Endothelial cell of umbilical vein (primary cell): ENCODE data around the gene DAB2IP. TPM values are rescaled to one million over a fixed set of nuclear protein-coding genes. Genes with fewer than 3 reads are reported as not detected.

Source experiments
- BruUV-seq: library from RNA; stranded (reverse); fragments of 400-500 nt; replicated peaks from 2 replicates; lab custom pipeline; 2021; lab: Mats Ljungman, UMichigan
- CTCF ChIA-PET: fragments of 300-600, 350-600 bp; sonication (Branson Sonifier 250); formaldehyde crosslinking; loops from one replicate; lab custom pipeline; 2021; ENCODE audit warnings: antibody characterized with exemption, inconsistent platforms; lab: Charles Lee
- POLR2A ChIA-PET: fragments of 300-600, 350-600 bp; sonication (Branson Sonifier 250); formaldehyde crosslinking; loops from one replicate; lab custom pipeline; 2021; ENCODE audit warnings: antibody characterized with exemption, inconsistent platforms; lab: Charles Lee
- DNase-seq: peaks from one replicate; pipeline ENCODE4 v3.0.0-alpha.2; 2011; ENCODE audit warnings: low read depth, low spot score
- FAIRE-seq: peaks from 2 replicates; lab custom pipeline; 2011; peaks lifted over from hg19 to GRCh38; lab: Jason Lieb, UNC
- H2AFZ ChIP-seq: 2 replicates; pipeline ENCODE4 v1.6.0; 2012; ENCODE audit warnings: low read depth, low read length, control low read depth, inconsistent platforms
- H3K27ac ChIP-seq: 2 replicates; pipeline ENCODE4 v1.5.1; 2011; ENCODE audit warnings: low read depth, mild to moderate bottlenecking, control low read depth, low read length, moderate library complexity; ENCODE audit not compliant: insufficient read depth
- H3K27me3 ChIP-seq, 2 experiments: 2 replicates each; pipeline versions ENCODE4 v1.6.0 to v1.6.1; 2011; ENCODE audit warnings: low read length in 2 of 2, mixed read lengths in 1 of 2; ENCODE audit not compliant: control insufficient read depth in 2 of 2, insufficient read depth in 2 of 2
- H3K36me3 ChIP-seq, 2 experiments: 2 replicates in 1 of 2; 3 replicates in 1 of 2; pipeline ENCODE4 v1.5.1; 2011; ENCODE audit warnings: low read length in 2 of 2, mild to moderate bottlenecking in 1 of 2, moderate library complexity in 1 of 2; ENCODE audit not compliant: control insufficient read depth in 2 of 2, insufficient read depth in 2 of 2; ENCODE audit errors: extremely low read depth in 1 of 2
- H3K4me1 ChIP-seq: 3 replicates; pipeline ENCODE4 v1.5.1; 2011; ENCODE audit warnings: mild to moderate bottlenecking, low read length; ENCODE audit not compliant: control insufficient read depth, insufficient read depth; ENCODE audit errors: extremely low read depth
- H3K4me2 ChIP-seq: 2 replicates; pipeline ENCODE4 v1.6.1; 2011; ENCODE audit warnings: low read length, control low read depth, mixed read lengths; ENCODE audit not compliant: insufficient read depth
- H3K4me3 ChIP-seq, 3 experiments: fragments of 200-600 bp in 1 of 3; sonication (generic), shearing (Covaris generic) in 1 of 3; replicated peaks in 1 of 3; 2 replicates each; pipeline ENCODE4 v1.5.1; 2011 to 2016; ENCODE audit warnings: control low read depth in 3 of 3, low read length in 3 of 3, mild to moderate bottlenecking in 2 of 3, inconsistent platforms in 1 of 3, low read depth in 1 of 3, moderate library complexity in 1 of 3; ENCODE audit not compliant: insufficient read depth in 1 of 3
- H3K79me2 ChIP-seq: 2 replicates; pipeline ENCODE4 v1.6.0; 2012; ENCODE audit warnings: low read length, inconsistent platforms; ENCODE audit not compliant: control insufficient read depth, insufficient read depth
- H3K9ac ChIP-seq: replicated peaks from 2 replicates; pipeline ENCODE3; 2011; ENCODE audit warnings: low read length, control low read depth; ENCODE audit not compliant: insufficient read depth; ENCODE audit errors: extremely low read depth
- H3K9me1 ChIP-seq: replicated peaks from 3 replicates; pipeline ENCODE4 v1.6.0; 2011; ENCODE audit warnings: mild to moderate bottlenecking, low read length; ENCODE audit not compliant: control insufficient read depth, insufficient read depth; ENCODE audit errors: extremely low read depth
- H3K9me3 ChIP-seq: replicated peaks from 2 replicates; pipeline ENCODE4 v1.5.1; 2012; ENCODE audit warnings: low read length, inconsistent platforms; ENCODE audit not compliant: control insufficient read depth, insufficient read depth
- H4K20me1 ChIP-seq: replicated peaks from 2 replicates; pipeline ENCODE3; 2011; ENCODE audit warnings: mild to moderate bottlenecking, low read length; ENCODE audit not compliant: control insufficient read depth, insufficient read depth; ENCODE audit errors: extremely low read depth
- EZH2 ChIP-seq: IDR thresholded peaks from 2 replicates; pipeline ENCODE4 v1.6.1; 2012; ENCODE audit warnings: borderline replicate concordance, low read depth, mild to moderate bottlenecking, moderate library complexity, low read length, inconsistent platforms; ENCODE audit not compliant: severe bottlenecking
- FOS ChIP-seq: IDR thresholded peaks from 2 replicates; pipeline ENCODE4 v1.6.1; 2011; ENCODE audit warnings: mild to moderate bottlenecking, low read length, moderate library complexity, borderline replicate concordance; ENCODE audit not compliant: insufficient read depth
- GATA2 ChIP-seq: IDR thresholded peaks from 2 replicates; pipeline ENCODE4 v1.7.0; 2011; ENCODE audit warnings: low read depth, mild to moderate bottlenecking, moderate library complexity, mixed read lengths, low read length; ENCODE audit not compliant: insufficient read length, insufficient read depth
- JUN ChIP-seq: IDR thresholded peaks from 2 replicates; pipeline ENCODE4 v1.6.1; 2011; ENCODE audit warnings: borderline replicate concordance, low read depth; ENCODE audit not compliant: insufficient read length, insufficient read depth
- MYC ChIP-seq: IDR thresholded peaks from one replicate; pipeline ENCODE4 v1.6.1; 2011; ENCODE audit warnings: mild to moderate bottlenecking, low read depth, low read length
- POLR2A ChIP-seq: IDR thresholded peaks from 2 replicates; pipeline ENCODE4 v1.6.1; 2012; ENCODE audit warnings: low read depth, mild to moderate bottlenecking, control low read depth, low read length
- POLR2AphosphoS5 ChIP-seq: IDR thresholded peaks from 2 replicates; pipeline ENCODE4 v1.6.1; 2012; ENCODE audit warnings: low read depth, mild to moderate bottlenecking, control low read depth, low read length, moderate library complexity; ENCODE audit not compliant: insufficient read depth
- dilution Hi-C: fragments of 300-500 bp; cut with MboI; formaldehyde crosslinking; loops from one replicate; pipeline ENCODE4 v1.15.0; 2019; ENCODE audit warnings: low sequenced_read_pairs; ENCODE audit not compliant: extremely low pct_ligation_motif_present
- intact Hi-C: fragments of 100-400 bp; cut with micrococcal nuclease; formaldehyde crosslinking; loops from one replicate; pipeline ENCODE4 v1.10.0; 2022
- polyA plus RNA-seq, 4 experiments: library from polyadenylated mRNA; depleted of rRNA in 3 of 4; stranded (reverse) in 3 of 4; unstranded in 1 of 4; fragments of >200 nt; gene quantifications; 2 replicates each; pipeline versions ENCODE4 v1.2.1 to v1.2.3, GENCODE V29; 2011 to 2012; ENCODE audit warnings: missing spikeins in 1 of 4
- total RNA-seq: library from RNA; stranded (reverse); gene quantifications from 2 replicates; pipeline ENCODE4 v1.2.3, GENCODE V29; 2021
- TF ChIP-seq, protein P1 (sequence below): IDR thresholded peaks from 2 replicates; pipeline ENCODE4 v1.6.1; 2011; ENCODE audit not compliant: insufficient read depth, insufficient read length
- TF ChIP-seq, protein P2 (sequence below), 2 donors: IDR thresholded peaks; 1 replicate in 1 of 2; 2 replicates in 1 of 2; pipeline ENCODE4 v1.5.1; 2011; ENCODE audit warnings: low read length in 2 of 2, mild to moderate bottlenecking in 2 of 2, moderate library complexity in 2 of 2, control low read depth in 1 of 2, inconsistent platforms in 1 of 2, low read depth in 1 of 2; ENCODE audit not compliant: insufficient read depth in 1 of 2; ENCODE audit errors: extremely low read depth in 1 of 2

The DAB2IP gene
- total and polyA plus RNA-seq, 2 donors (not counting 3 experiments of a cell fraction or from before 2014, with no cell fraction given): 29.2 to 53.6 TPM

DNA sequence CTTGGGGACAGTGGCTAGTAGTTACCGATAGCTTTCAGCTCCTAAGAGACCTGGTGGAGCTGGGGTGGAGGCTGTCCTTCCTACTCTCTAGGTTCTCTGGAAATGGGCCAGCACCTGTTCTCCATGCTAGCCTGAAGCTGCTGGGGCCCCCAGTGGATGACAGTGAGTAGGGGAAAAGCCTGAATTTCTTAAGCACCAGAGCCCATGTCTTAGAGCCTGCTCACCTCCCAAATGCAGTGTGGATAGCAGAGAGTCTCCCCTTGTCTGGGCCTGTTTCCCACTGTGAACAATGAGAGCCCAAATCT is 105.8 kb downstream of the DAB2IP start:
- ChIA-PET CTCF (no interaction called here), POLR2A (no interaction called here)
- dilution Hi-C loops: no loop called here
- H3K4me1 ChIP-seq: peaks cover 13% of the 10 kb centered on the region
- no peak for TF ChIP-seq FOS
- no peak for TF ChIP-seq JUN
- TF ChIP-seq, protein P1, sequence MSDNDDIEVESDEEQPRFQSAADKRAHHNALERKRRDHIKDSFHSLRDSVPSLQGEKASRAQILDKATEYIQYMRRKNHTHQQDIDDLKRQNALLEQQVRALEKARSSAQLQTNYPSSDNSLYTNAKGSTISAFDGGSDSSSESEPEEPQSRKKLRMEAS: no peak
- TF ChIP-seq POLR2AphosphoS5: no peak
- no peak for TF ChIP-seq GATA2
- no peak for TF ChIP-seq POLR2A
- TF ChIP-seq, protein P2, sequence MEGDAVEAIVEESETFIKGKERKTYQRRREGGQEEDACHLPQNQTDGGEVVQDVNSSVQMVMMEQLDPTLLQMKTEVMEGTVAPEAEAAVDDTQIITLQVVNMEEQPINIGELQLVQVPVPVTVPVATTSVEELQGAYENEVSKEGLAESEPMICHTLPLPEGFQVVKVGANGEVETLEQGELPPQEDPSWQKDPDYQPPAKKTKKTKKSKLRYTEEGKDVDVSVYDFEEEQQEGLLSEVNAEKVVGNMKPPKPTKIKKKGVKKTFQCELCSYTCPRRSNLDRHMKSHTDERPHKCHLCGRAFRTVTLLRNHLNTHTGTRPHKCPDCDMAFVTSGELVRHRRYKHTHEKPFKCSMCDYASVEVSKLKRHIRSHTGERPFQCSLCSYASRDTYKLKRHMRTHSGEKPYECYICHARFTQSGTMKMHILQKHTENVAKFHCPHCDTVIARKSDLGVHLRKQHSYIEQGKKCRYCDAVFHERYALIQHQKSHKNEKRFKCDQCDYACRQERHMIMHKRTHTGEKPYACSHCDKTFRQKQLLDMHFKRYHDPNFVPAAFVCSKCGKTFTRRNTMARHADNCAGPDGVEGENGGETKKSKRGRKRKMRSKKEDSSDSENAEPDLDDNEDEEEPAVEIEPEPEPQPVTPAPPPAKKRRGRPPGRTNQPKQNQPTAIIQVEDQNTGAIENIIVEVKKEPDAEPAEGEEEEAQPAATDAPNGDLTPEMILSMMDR (IDR thresholded peaks at IDR 0.05; ENCODE audit: extremely low read depth in 1 of 2, insufficient read depth in 1 of 2, low read depth in 1 of 2, low read length in 2 of 2): no peak
- TF ChIP-seq MYC: no peak
- TF ChIP-seq EZH2: no peak
- no peak overlapping the region for H3K4me2 ChIP-seq
- no TSS peak for BruUV-seq
- no peak overlapping the region for H3K27ac ChIP-seq
- intact Hi-C loops: no loop called here
- no peaks in the 10 kb centered on the region for H3K9me1 ChIP-seq
- peaks cover 5% of the 10 kb centered on the region for H3K79me2 ChIP-seq
- H4K20me1 ChIP-seq: no peaks in the 10 kb centered on the region
- no peaks in the 10 kb centered on the region for H3K27me3 ChIP-seq
- H3K36me3 ChIP-seq: peaks cover 2 to 22% of the 10 kb centered on the region in 2 experiments
- H2AFZ ChIP-seq: no peak overlapping the region
- H3K9ac ChIP-seq: no peak overlapping the region
- no peak overlapping the region for H3K4me3 ChIP-seq
- no peak for DNase-seq
- no peak for FAIRE-seq
- no peaks in the 10 kb centered on the region for H3K9me3 ChIP-seq
